Spinal cord (tissue), 10 donors: ENCODE data around the gene BGN. TPM values are rescaled to one million over a fixed set of nuclear protein-coding genes. Genes with fewer than 3 reads are reported as not detected.

Source experiments
- DNase-seq, 6 donors: peaks; one replicate each; pipeline versions ENCODE4 v3.0.0 to v3.0.0-alpha.2; 2013 to 2015; ENCODE audit warnings: low spot score in 6 of 6, low read depth in 4 of 6
- H3K27ac ChIP-seq: one replicate; pipeline ENCODE4 v1.5.1; 2013; ENCODE audit warnings: low read depth, low read length, control low read depth
- H3K27me3 ChIP-seq: one replicate; pipeline ENCODE4 v1.6.1; 2013; ENCODE audit warnings: low read length; ENCODE audit not compliant: control insufficient read depth, insufficient read depth
- H3K36me3 ChIP-seq: one replicate; pipeline ENCODE4 v1.6.1; 2013; ENCODE audit warnings: low read length; ENCODE audit not compliant: control insufficient read depth, insufficient read depth
- H3K4me1 ChIP-seq: one replicate; pipeline ENCODE4 v1.6.1; 2013; ENCODE audit warnings: low read length; ENCODE audit not compliant: control insufficient read depth, insufficient read depth
- H3K4me3 ChIP-seq: one replicate; pipeline ENCODE4 v1.5.1; 2013; ENCODE audit warnings: low read depth, low read length, control low read depth
- H3K9me3 ChIP-seq: one replicate; pipeline ENCODE4 v1.6.1; 2013; ENCODE audit warnings: low read length; ENCODE audit not compliant: control insufficient read depth, insufficient read depth
- WGBS: methylation state at CpG from one replicate; pipeline ENCODE4 v1.1.5; 2013; ENCODE audit warnings: missing lambda C conversion rate; ENCODE audit not compliant: insufficient coverage; 5-methylcytosine and 5-hydroxymethylcytosine counted together
- polyA plus RNA-seq, 2 donors: library from polyadenylated mRNA; unstranded; fragments of 120-200 nt; gene quantifications; one replicate each; pipeline ENCODE4 v1.2.1, GENCODE V29; 2013; ENCODE audit not compliant: insufficient read length in 2 of 2
- total RNA-seq, 2 donors: library from RNA; depleted of rRNA in 1 of 2; stranded (reverse); fragments of 120-200 nt in 1 of 2; fragments of >200 nt in 1 of 2; gene quantifications; one replicate each; pipeline versions ENCODE4 v1.2.3 to v1.2.4, GENCODE V29; 2013 to 2014
- donor health status: healthy.

Gene BGN
- total and polyA plus RNA-seq, 4 donors, result 40.2 to 136 (median 83.5) TPM

GRCh38 chrX:153477901-153478300 lies 16.9 kb upstream of the BGN start:
- Histone ChIP-seq H3K27me3 (no peaks in the 10 kb centered on the region), H3K9me3 (no peaks in the 10 kb centered on the region), H3K36me3 (peaks cover 3% of the 10 kb centered on the region), H3K4me1 (peaks cover 62% of the 10 kb centered on the region), H3K4me3 (no peak overlapping the region), H3K27ac (peak overlapping the region; percentile 79)
- WGBS, result 76% methylated on average over 9 of the region's 9 CpGs
- DNase-seq, result no peak

GRCh38 chrX:153478746-153479145 lies 16.0 kb upstream of the BGN start:
- Histone ChIP-seq H3K4me3 (no peak overlapping the region), H3K9me3 (no peaks in the 10 kb centered on the region), H3K27me3 (no peaks in the 10 kb centered on the region), H3K27ac (peak overlapping the region; percentile 61), H3K4me1 (peaks cover 62% of the 10 kb centered on the region), H3K36me3 (peaks cover 3% of the 10 kb centered on the region)
- DNase-seq, result peak in 3 of 6 donors; percentile 33 to 65 (median 61)
- WGBS, result 66% methylated on average over 16 of the region's 16 CpGs

- no peak for DNase-seq
- H3K36me3 ChIP-seq, result peaks cover 3% of the 10 kb centered on the region
- WGBS, result 92% methylated on average over 9 of the region's 13 CpGs
- H3K9me3 ChIP-seq, result no peaks in the 10 kb centered on the region
- H3K4me1 ChIP-seq, result peaks cover 58% of the 10 kb centered on the region
- no peak overlapping the region for H3K4me3 ChIP-seq
- H3K27me3 ChIP-seq, result no peaks in the 10 kb centered on the region
- H3K27ac ChIP-seq, result no peak overlapping the region
These were observed 13.7 kb upstream of the BGN start for GRCh38 chrX:153481043-153481442.

GRCh38 chrX:153482376-153483015 lies 12.3 kb upstream of the BGN start:
- 81% methylated on average over 23 of the region's 23 CpGs for WGBS
- DNase-seq, result no peak
- Histone ChIP-seq H3K27me3 (no peaks in the 10 kb centered on the region), H3K4me1 (peaks cover 62% of the 10 kb centered on the region), H3K36me3 (peaks cover 3% of the 10 kb centered on the region), H3K4me3 (no peak overlapping the region), H3K27ac (no peak overlapping the region), H3K9me3 (no peaks in the 10 kb centered on the region)

- Histone ChIP-seq H3K27ac (no peak overlapping the region), H3K4me3 (no peak overlapping the region), H3K36me3 (peaks cover 3% of the 10 kb centered on the region), H3K4me1 (peaks cover 48% of the 10 kb centered on the region), H3K9me3 (no peaks in the 10 kb centered on the region), H3K27me3 (no peaks in the 10 kb centered on the region)
- 83% methylated on average over 30 of the region's 30 CpGs for WGBS
- DNase-seq, result no peak
These were observed 9.2 kb upstream of the BGN start for GRCh38 chrX:153485396-153486080.

- Histone ChIP-seq H3K36me3 (peaks cover 3% of the 10 kb centered on the region), H3K27me3 (no peaks in the 10 kb centered on the region), H3K4me1 (peaks cover 47% of the 10 kb centered on the region), H3K9me3 (no peaks in the 10 kb centered on the region), H3K4me3 (no peak overlapping the region), H3K27ac (no peak overlapping the region)
- DNase-seq, result peak in 1 of 6 donors; percentile 38
- 64% methylated on average over 9 of the region's 10 CpGs for WGBS
These were observed 8.6 kb upstream of the BGN start for GRCh38 chrX:153486171-153486570.

- 70% methylated on average over 11 of the region's 11 CpGs for WGBS
- peak overlapping the region; percentile 47 for H3K27ac ChIP-seq
- H3K4me1 ChIP-seq, result peaks cover 61% of the 10 kb centered on the region
- H3K36me3 ChIP-seq, result peaks cover under 1% of the 10 kb centered on the region
- DNase-seq, result no peak
- no peak overlapping the region for H3K4me3 ChIP-seq
- H3K9me3 ChIP-seq, result no peaks in the 10 kb centered on the region
- H3K27me3 ChIP-seq, result no peaks in the 10 kb centered on the region
These were observed 7.1 kb upstream of the BGN start for GRCh38 chrX:153487590-153488071.

- 45% methylated on average over 4 of the region's 27 CpGs for WGBS
- Histone ChIP-seq H3K36me3 (no peaks in the 10 kb centered on the region), H3K27me3 (no peaks in the 10 kb centered on the region), H3K4me3 (no peak overlapping the region), H3K4me1 (peaks cover 65% of the 10 kb centered on the region), H3K27ac (peak overlapping the region; percentile 47), H3K9me3 (no peaks in the 10 kb centered on the region)
- DNase-seq, result peak in 1 of 6 donors; percentile 50
These were observed 6.4 kb upstream of the BGN start for GRCh38 chrX:153488231-153488914.

- Histone ChIP-seq H3K4me3 (no peak overlapping the region), H3K4me1 (peaks cover 76% of the 10 kb centered on the region), H3K36me3 (no peaks in the 10 kb centered on the region), H3K27me3 (peaks cover 2% of the 10 kb centered on the region), H3K27ac (no peak overlapping the region), H3K9me3 (no peaks in the 10 kb centered on the region)
- DNase-seq, result no peak
- WGBS, result 86% methylated on average over 16 of the region's 20 CpGs
These were observed 4.4 kb upstream of the BGN start for GRCh38 chrX:153490217-153490930.
